HT1080 (cell line): ENCODE measurements around the gene CEP164. TPM values are rescaled to one million over a fixed set of nuclear protein-coding genes. Genes with fewer than 3 reads are reported as not detected.
A peak's percentile ranks its signal among the peaks of the same experiment; 100 is the strongest.

Experiments used
- DNase-seq: peaks from one replicate; pipeline ENCODE4 v3.0.0-alpha.2; 2015; ENCODE audit warnings: low read depth
- total RNA-seq: library from RNA; depleted of rRNA; stranded (reverse); fragments of >200 nt; shearing (Covaris generic); gene quantifications from 2 replicates; pipeline ENCODE4 v1.2.3, GENCODE V29; 2014

The CEP164 gene
- total RNA-seq, 1 experiment from 2014 or later: 41.4 TPM

GRCh38 chr11:117356126-117356890, 28.7 kb downstream of the CEP164 start:
- DNase-seq: no peak

DNA sequence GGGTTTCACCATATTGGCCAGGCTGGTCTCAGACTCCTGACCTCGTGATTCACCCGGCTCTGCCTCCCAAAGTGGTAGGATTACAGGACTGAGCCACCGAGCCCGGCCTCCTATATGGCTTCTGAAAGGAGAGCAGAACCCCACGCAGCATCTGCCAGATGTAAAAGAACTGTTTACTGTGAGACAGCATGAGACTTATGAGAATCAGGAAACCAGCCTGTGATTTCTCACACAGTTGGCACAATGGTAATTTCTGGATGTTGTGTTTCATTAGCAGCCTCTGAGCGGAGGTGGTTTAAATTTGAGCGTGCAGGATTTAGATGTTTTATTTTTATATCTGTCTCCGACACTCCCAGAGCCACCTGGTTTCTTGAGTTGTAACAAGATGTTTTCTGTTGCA, 33.8 kb downstream of the CEP164 start:
- DNase-seq: no peak

- DNase-seq: no peak
Observed at GRCh38 chr11:117366248-117366647, 38.6 kb downstream of the CEP164 start.

DNA sequence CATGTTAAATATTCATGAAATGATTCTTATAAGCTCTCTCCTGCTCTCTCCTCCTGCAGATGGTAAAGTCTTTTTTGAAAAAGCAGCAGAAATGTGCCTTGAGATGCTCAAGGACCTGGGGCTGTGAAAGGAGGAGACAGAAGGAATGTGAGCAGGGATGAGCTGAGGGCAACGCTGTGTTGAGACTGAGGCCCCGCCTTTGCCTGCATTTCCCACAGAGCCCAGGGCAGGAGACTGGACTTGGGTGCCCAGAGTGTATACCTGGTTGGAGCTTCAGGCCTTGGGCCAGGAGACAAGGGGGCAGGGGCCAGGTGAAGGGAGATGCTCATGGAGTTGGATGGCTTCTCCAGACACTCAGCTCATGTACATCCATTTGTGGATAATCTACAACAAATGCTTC, 39.2 kb downstream of the CEP164 start:
- no peak for DNase-seq

GRCh38 chr11:117369534-117369933, 41.9 kb downstream of the CEP164 start:
- DNase-seq: no peak

GRCh38 chr11:117371453-117371852, 43.8 kb downstream of the CEP164 start:
- no peak for DNase-seq

DNA sequence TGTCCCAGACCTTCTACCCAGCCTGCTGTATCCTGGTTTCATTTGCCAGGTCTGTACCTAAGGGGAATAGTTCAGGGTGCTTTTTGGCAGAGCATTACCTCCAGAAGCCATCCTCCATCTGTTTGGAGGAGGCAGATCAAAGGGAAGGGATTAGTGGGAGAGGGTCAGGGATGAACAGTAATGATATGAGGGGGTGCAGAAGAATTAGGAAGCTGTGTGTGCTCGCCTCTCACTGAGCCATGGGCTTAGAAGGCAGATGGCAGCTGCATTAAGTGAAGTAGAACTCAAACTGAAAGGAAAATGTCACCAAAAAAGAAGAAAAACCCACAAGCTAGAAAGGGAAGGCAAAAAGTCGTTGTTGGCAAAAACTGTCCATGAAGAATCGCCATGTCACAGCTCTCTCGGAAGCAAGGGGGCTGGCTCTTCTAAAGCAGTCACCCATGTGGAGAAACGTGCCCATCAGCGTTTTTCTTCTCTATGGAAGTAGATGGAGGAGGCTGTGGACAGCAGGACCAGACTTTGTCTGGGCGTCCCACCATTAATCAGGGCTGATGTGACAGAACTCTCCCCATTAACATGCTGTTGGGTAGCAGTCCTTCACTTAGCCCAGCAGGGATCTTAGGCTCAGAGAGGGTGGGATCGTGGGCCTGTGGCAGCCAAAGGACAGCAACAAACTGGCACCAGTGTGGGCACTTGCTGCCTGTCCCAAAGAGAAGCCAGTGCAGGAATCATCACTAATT, 46.8 kb downstream of the CEP164 start:
- no peak for DNase-seq

- DNase-seq: no peak
Observed at GRCh38 chr11:117375960-117376359, 48.3 kb downstream of the CEP164 start.

- no peak for DNase-seq
Observed at GRCh38 chr11:117376517-117376916, 48.9 kb downstream of the CEP164 start.

DNA sequence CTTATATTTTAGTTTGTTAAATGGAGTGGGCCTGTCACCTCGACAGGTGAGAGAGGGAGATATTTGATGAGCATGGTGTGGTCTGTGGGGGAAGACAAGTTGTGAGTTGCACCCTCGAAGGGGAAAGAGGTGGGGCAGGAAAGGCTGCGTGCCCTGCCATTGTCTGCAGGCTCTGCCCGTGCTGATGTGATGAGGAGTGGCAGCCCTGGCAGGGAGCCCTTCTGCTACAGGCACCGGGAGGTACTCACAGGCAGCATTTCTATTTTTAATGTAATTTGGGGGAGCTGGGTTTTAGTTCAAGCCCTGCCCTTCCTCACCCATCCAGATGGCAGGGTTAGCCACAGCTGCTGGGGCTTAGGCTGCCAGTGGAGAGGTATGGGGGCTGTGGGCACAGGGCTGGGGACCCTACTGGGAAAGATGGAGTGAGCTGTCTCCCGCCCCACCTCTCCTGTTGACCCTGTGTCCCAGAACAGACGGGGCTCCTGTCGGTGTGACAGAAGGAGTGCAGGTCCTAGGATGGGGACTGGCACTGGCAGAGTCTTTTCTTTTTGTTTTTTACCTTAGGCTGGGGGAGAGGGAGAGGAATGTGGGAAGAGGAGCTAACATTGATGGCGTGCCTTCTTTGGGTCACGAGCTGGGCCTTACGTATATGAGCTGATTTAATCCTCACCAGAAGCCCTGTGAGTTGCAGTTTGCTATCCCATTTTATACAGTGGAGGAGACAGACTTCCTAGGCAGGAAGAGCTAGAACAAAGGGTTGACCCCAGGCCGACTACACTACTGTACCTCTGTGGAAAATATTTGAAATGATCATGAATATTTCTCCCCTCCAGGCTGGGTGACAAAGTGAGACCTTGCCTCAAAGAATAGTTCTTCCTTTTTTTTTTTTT, 51.6 kb downstream of the CEP164 start:
- DNase-seq: no peak

GRCh38 chr11:117380676-117381075, 53.0 kb downstream of the CEP164 start:
- no peak for DNase-seq

- no peak for DNase-seq
Observed at GRCh38 chr11:117381481-117382387, 54.1 kb downstream of the CEP164 start.

GRCh38 chr11:117382746-117383145, 55.1 kb downstream of the CEP164 start:
- no peak for DNase-seq

DNA sequence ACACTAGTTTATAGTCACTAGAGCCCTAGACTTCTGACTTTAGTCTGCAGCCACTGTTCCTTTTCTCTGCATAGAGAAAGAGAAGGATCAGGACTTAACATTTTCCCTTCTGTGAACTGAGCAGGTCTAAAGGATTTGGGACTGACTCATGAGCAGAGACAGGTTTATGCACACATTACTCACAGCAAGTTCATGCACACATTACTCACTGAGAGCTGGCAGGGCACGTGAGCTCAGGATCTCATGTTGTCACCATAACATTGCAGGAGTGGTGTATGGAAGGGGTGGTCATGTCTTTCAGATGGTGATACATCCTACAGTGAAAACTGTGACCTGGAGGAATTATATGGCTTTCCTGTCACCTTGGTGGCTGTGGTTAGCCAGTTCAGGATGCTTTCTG, 56.4 kb downstream of the CEP164 start:
- DNase-seq: peak; percentile 97

DNA sequence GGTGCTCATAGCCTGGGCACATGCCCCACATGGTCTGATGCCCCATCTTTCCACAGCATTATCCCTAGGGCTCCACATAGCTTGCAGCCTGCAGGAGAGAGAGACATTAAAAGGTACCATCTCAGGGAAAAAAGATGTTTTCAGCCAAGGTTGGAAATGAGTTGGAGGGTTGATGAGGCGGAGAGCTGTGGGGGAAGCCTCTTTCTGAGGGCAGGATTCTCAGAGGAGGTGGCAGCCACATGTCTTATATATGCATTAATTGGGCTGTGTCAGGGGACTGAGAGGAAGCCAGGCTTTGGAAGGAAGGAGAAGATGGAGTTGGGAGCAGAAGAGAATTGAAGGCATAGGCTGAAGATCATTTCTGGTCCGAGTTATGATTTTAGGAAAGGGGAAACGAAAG, 57.8 kb downstream of the CEP164 start:
- no peak for DNase-seq

DNA sequence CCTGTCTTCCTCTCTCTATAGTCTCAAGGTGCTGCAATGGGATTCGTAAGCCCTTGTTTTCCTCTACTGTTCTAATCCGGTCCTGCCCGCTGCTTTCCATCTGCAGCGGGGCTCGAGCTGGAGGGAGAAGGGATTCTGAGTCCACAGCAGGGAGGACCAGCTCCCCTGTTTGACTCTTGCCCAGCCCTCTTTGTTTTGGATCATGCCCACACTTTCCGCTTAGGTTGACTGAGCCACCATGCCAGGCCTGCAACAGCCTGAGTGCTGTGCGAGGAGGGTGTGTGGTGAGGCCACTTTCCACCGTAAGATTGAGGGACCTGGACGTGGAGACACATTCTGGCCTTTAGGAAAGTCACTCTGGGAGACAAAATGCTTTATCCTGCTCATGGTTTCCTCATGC, 58.3 kb downstream of the CEP164 start:
- no peak for DNase-seq

GRCh38 chr11:117387992-117388755, 60.5 kb downstream of the CEP164 start:
- DNase-seq: peak; percentile 30

DNA sequence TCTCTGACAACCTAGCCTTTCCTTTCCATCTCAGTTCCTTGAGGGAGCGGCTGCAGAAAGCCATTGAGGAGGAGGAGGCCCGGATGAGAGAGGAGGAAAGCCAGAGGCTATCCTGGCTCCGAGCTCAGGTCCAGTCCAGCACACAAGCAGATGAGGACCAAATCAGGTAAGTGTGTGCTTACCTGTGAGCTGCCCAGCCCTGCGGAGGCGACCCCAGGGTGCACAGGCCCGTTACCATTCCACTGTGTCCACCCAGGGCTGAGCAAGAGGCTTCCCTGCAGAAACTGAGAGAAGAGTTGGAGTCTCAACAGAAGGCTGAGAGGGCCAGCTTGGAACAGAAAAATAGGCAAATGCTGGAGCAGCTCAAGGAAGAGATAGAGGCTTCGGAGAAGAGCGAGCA, 63.1 kb downstream of the CEP164 start:
- no peak for DNase-seq

DNA sequence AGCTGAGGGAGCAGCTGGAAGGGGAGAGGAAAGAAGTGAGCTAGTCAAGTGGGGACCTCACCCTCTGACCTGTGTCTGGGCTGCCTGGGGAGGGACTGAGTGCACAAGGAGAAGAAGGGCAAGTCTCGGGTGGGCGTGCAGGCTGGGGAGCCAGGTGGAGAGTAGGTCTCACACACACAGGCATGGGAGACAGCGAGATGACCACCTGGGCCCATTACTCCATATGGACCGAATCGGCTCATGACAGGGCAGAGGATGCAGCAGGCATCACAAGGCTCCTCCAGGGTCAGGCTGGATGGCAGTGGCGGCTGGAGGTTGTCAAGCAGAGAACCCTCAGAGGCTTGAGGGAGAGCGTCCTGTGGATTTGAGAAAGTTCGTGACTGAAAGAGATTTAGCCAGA, 63.5 kb downstream of the CEP164 start:
- DNase-seq: no peak
